H9 (cell line): ENCODE data around the gene DYNC2H1. TPM values are rescaled to one million over a fixed set of nuclear protein-coding genes. Genes with fewer than 3 reads are reported as not detected.

Experiments used
- DNase-seq: peaks from one replicate; pipeline ENCODE4 v3.0.0-alpha.2; 2017
- H2AFZ ChIP-seq: one replicate; pipeline ENCODE4 v1.6.1; 2013; ENCODE audit warnings: mild to moderate bottlenecking, low read length, control low read depth, moderate library complexity
- H2AK5ac ChIP-seq: 2 replicates; pipeline ENCODE4 v1.6.1; 2013; ENCODE audit warnings: low read length, control low read depth, mixed read lengths; ENCODE audit not compliant: insufficient read length
- H2BK120ac ChIP-seq: one replicate; pipeline ENCODE4 v1.6.1; 2013; ENCODE audit warnings: low read depth, mild to moderate bottlenecking, low read length, control low read depth, inconsistent platforms; ENCODE audit not compliant: poor library complexity, severe bottlenecking
- H2BK12ac ChIP-seq: 2 replicates; pipeline ENCODE4 v1.6.1; 2013; ENCODE audit warnings: low read length, control low read depth, mixed read lengths, low read depth; ENCODE audit not compliant: insufficient read length
- H2BK15ac ChIP-seq: 2 replicates; pipeline ENCODE4 v1.6.1; 2013; ENCODE audit warnings: low read depth, low read length, control low read depth
- H2BK20ac ChIP-seq: one replicate; pipeline ENCODE4 v1.6.1; 2013; ENCODE audit warnings: low read depth, mild to moderate bottlenecking, low read length, control low read depth, inconsistent platforms; ENCODE audit not compliant: poor library complexity, severe bottlenecking
- H2BK5ac ChIP-seq: 2 replicates; pipeline ENCODE4 v1.6.1; 2013; ENCODE audit warnings: low read length, control low read depth, mixed read lengths; ENCODE audit not compliant: insufficient read length
- H3K14ac ChIP-seq: 2 replicates; pipeline ENCODE4 v1.6.1; 2013; ENCODE audit warnings: low read length, control low read depth; ENCODE audit not compliant: insufficient read depth
- H3K18ac ChIP-seq: 2 replicates; pipeline ENCODE4 v1.6.1; 2013; ENCODE audit warnings: low read depth, mild to moderate bottlenecking, mixed read lengths, low read length, control low read depth; ENCODE audit not compliant: insufficient read length
- H3K23ac ChIP-seq: 2 replicates; pipeline ENCODE4 v1.6.1; 2013; ENCODE audit warnings: low read length, control low read depth, mixed read lengths, low read depth; ENCODE audit not compliant: insufficient read length
- H3K23me2 ChIP-seq: 2 replicates; pipeline ENCODE4 v1.6.1; 2013; ENCODE audit warnings: low read depth, mild to moderate bottlenecking, mixed read lengths, low read length, control low read depth; ENCODE audit not compliant: insufficient read length, poor library complexity, severe bottlenecking
- H3K27ac ChIP-seq: 2 replicates; pipeline ENCODE4 v1.5.1; 2013; ENCODE audit warnings: low read length, control low read depth, mixed read lengths, low read depth; ENCODE audit not compliant: insufficient read length
- H3K27me3 ChIP-seq: 2 replicates; pipeline ENCODE4 v1.6.1; 2013; ENCODE audit warnings: low read length, control low read depth, inconsistent platforms; ENCODE audit not compliant: insufficient read depth
- H3K4ac ChIP-seq: 2 replicates; pipeline ENCODE4 v1.6.1; 2013; ENCODE audit warnings: low read depth, mild to moderate bottlenecking, control low read depth, inconsistent platforms, low read length, moderate library complexity
- H3K4me1 ChIP-seq: 2 replicates; pipeline ENCODE4 v1.6.1; 2013; ENCODE audit warnings: low read length, control low read depth, inconsistent platforms; ENCODE audit not compliant: insufficient read depth
- H3K4me2 ChIP-seq: 2 replicates; pipeline ENCODE4 v1.6.1; 2013; ENCODE audit warnings: low read length, control low read depth, mixed read lengths; ENCODE audit not compliant: insufficient read length, insufficient read depth
- H3K56ac ChIP-seq: 2 replicates; pipeline ENCODE4 v1.6.1; 2013; ENCODE audit warnings: low read depth, mild to moderate bottlenecking, mixed read lengths, low read length, control low read depth; ENCODE audit not compliant: insufficient read length
- H3K79me1 ChIP-seq: 2 replicates; pipeline ENCODE4 v1.6.1; 2013; ENCODE audit warnings: low read depth, mild to moderate bottlenecking, moderate library complexity, low read length, control low read depth, inconsistent platforms; ENCODE audit not compliant: insufficient read depth, poor library complexity, severe bottlenecking
- H3K79me2 ChIP-seq: 2 replicates; pipeline ENCODE4 v1.6.1; 2013; ENCODE audit warnings: low read length, control low read depth, inconsistent platforms; ENCODE audit not compliant: insufficient read depth
- H3K9ac ChIP-seq: 2 replicates; pipeline ENCODE4 v1.6.1; 2013; ENCODE audit warnings: low read length, control low read depth, mixed read lengths; ENCODE audit not compliant: insufficient read length; ENCODE audit errors: extremely low read depth
- H3K9me3 ChIP-seq: one replicate; pipeline ENCODE4 v1.6.1; 2013; ENCODE audit warnings: low read depth, low read length, inconsistent platforms; ENCODE audit not compliant: control insufficient read depth
- H3T11ph ChIP-seq: one replicate; pipeline ENCODE4 v1.6.1; 2013; ENCODE audit warnings: mild to moderate bottlenecking, low read length, control low read depth, inconsistent platforms
- H4K20me1 ChIP-seq: one replicate; pipeline ENCODE4 v1.6.1; 2013; ENCODE audit not compliant: control insufficient read depth, insufficient read length, insufficient read depth
- H4K5ac ChIP-seq: 2 replicates; pipeline ENCODE4 v1.6.1; 2013; ENCODE audit warnings: low read depth, mild to moderate bottlenecking, mixed read lengths, low read length, control low read depth; ENCODE audit not compliant: insufficient read length
- H4K8ac ChIP-seq: replicated peaks from 2 replicates; pipeline ENCODE4 v1.6.1; 2013; ENCODE audit warnings: low read length, control low read depth, mixed read lengths, low read depth; ENCODE audit not compliant: insufficient read length
- H4K91ac ChIP-seq: 2 replicates; pipeline ENCODE4 v1.6.1; 2013; ENCODE audit warnings: low read depth, mild to moderate bottlenecking, moderate library complexity, mixed read lengths, low read length, control low read depth; ENCODE audit not compliant: insufficient read length
- H3K27ac Mint-ChIP-seq, 3 experiments: 2 replicates in 2 of 3; 3 replicates in 1 of 3; pipeline ENCODE4 v1.8.0; 2020 to 2021; ENCODE audit warnings: mixed read lengths in 3 of 3, mild to moderate bottlenecking in 1 of 3, moderate library complexity in 1 of 3
- H3K27me3 Mint-ChIP-seq: 2 replicates; pipeline ENCODE4 v1.8.0; 2021; ENCODE audit warnings: low read depth, mild to moderate bottlenecking, moderate library complexity, mixed read lengths
- H3K36me3 Mint-ChIP-seq, 3 experiments: 2 replicates in 2 of 3; 3 replicates in 1 of 3; pipeline ENCODE4 v1.8.0; 2020 to 2021; ENCODE audit warnings: low read depth in 3 of 3, mixed read lengths in 3 of 3; ENCODE audit not compliant: insufficient read depth in 1 of 3
- H3K4me1 Mint-ChIP-seq, 2 experiments: 2 replicates each; pipeline ENCODE4 v1.8.0; 2020; ENCODE audit warnings: mixed read lengths in 2 of 2
- H3K4me3 Mint-ChIP-seq, 2 experiments: 2 replicates in 1 of 2; 3 replicates in 1 of 2; pipeline ENCODE4 v1.8.0; 2020 to 2021; ENCODE audit warnings: mild to moderate bottlenecking in 2 of 2, mixed read lengths in 2 of 2, moderate library complexity in 1 of 2
- H3K9me3 Mint-ChIP-seq, 2 experiments: 2 replicates in 1 of 2; 3 replicates in 1 of 2; pipeline ENCODE4 v1.8.0; 2020; ENCODE audit warnings: mild to moderate bottlenecking in 2 of 2, mixed read lengths in 2 of 2, moderate library complexity in 1 of 2
- WGBS: extraction: QIAGEN DNeasy Blood & Tissue Kit; methylation state at CpG from one replicate; pipeline ENCODE4 v1.1.7; 2013; ENCODE audit warnings: missing lambda C conversion rate, low lambda C conversion rate, mixed read lengths; ENCODE audit not compliant: insufficient read length; ENCODE audit errors: extremely low coverage; 5-methylcytosine and 5-hydroxymethylcytosine counted together
- total RNA-seq: library from RNA; stranded (reverse); gene quantifications from 2 replicates; pipeline ENCODE4 v1.2.1, GENCODE V29; 2021
- TF ChIP-seq, protein P1 (sequence below): fragments of 200-600 bp; sonication (generic); conservative IDR thresholded peaks from 3 replicates; pipeline ENCODE4 v1.8.0; 2021; ENCODE audit warnings: antibody characterized with exemption, mild to moderate bottlenecking

Gene DYNC2H1
- total RNA-seq, 1 experiment from 2014 or later: 13.2 TPM

DNA sequence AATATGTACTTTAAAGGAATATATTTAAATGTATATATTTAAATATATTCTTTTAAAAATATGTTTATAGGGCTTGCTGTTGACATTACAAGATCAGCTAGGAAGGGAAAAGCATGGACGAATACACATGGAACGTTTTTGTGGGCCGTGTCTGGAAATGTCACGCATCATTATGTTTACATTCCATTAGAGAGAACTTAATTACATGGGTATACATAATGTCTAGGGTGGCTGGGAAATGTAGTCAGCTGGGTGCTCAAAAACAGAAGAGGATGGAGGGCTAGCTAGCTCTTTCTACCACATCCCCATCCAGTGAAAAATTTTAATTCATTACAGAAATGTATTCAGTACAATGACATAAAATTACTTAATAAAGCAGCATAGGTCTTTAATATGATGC lies 371.2 kb downstream of the DYNC2H1 start:
- Histone ChIP-seq H3K18ac (no peak overlapping the region), H3K27ac (no peak overlapping the region), H3K23me2 (no peaks in the 10 kb centered on the region), H2AK5ac (no peak overlapping the region), H3K4me1 (no peaks in the 10 kb centered on the region; the same call in 1 of the 2 replicates), H3K27me3 (no peaks in the 10 kb centered on the region), H2BK15ac (no peak overlapping the region), H3K9me3 (no peaks in the 10 kb centered on the region), H3K4me2 (no peak overlapping the region), H4K20me1 (no peaks in the 10 kb centered on the region), H3T11ph (no peak overlapping the region), H3K79me2 (no peaks in the 10 kb centered on the region), H3K14ac (no peak overlapping the region), H3K4ac (no peak overlapping the region), H2BK120ac (no peak overlapping the region), H3K56ac (no peak overlapping the region), H4K91ac (no peak overlapping the region), H4K8ac (no peak overlapping the region), H2BK5ac (no peak overlapping the region), H4K5ac (no peak overlapping the region), H3K79me1 (no peaks in the 10 kb centered on the region), H2AFZ (no peak overlapping the region), H2BK20ac (no peak overlapping the region), H3K9ac (no peak overlapping the region), H3K23ac (no peak overlapping the region), H2BK12ac (no peak overlapping the region)
- no peaks in the 10 kb centered on the region for H3K36me3 Mint-ChIP-seq
- no peak overlapping the region for H3K27ac Mint-ChIP-seq
- H3K4me3 Mint-ChIP-seq: no peak overlapping the region
- peaks cover 4 to 12% of the 10 kb centered on the region in 2 experiments for H3K4me1 Mint-ChIP-seq
- WGBS: no CpG with 5 or more reads among the region's 4 CpGs
- no peaks in the 10 kb centered on the region for H3K9me3 Mint-ChIP-seq
- no peaks in the 10 kb centered on the region for H3K27me3 Mint-ChIP-seq
- TF ChIP-seq, protein P1, sequence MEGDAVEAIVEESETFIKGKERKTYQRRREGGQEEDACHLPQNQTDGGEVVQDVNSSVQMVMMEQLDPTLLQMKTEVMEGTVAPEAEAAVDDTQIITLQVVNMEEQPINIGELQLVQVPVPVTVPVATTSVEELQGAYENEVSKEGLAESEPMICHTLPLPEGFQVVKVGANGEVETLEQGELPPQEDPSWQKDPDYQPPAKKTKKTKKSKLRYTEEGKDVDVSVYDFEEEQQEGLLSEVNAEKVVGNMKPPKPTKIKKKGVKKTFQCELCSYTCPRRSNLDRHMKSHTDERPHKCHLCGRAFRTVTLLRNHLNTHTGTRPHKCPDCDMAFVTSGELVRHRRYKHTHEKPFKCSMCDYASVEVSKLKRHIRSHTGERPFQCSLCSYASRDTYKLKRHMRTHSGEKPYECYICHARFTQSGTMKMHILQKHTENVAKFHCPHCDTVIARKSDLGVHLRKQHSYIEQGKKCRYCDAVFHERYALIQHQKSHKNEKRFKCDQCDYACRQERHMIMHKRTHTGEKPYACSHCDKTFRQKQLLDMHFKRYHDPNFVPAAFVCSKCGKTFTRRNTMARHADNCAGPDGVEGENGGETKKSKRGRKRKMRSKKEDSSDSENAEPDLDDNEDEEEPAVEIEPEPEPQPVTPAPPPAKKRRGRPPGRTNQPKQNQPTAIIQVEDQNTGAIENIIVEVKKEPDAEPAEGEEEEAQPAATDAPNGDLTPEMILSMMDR: no peak
- no peak for DNase-seq
